Activated CD4-positive, alpha-beta memory T cell treated with anti-CD3 and anti-CD28 coated beads, Interleukin-2, amount 10 ng/mL, durations not matched to agents 7 days and 5 days (primary cell): Measurements from ENCODE around the gene ADCY1. TPM values are rescaled to one million over a fixed set of nuclear protein-coding genes. Genes with fewer than 3 reads are reported as not detected.
A peak's percentile ranks its signal among the peaks of the same experiment; 100 is the strongest.

ENCODE experiments used
- CTCF ChIA-PET: fragments of 350-600 bp; sonication (Branson Sonifier 250); formaldehyde crosslinking; loops from one replicate; lab custom pipeline; 2021; ENCODE audit warnings: antibody characterized with exemption, inconsistent platforms; lab: Charles Lee
- POLR2A ChIA-PET: fragments of 350-600 bp; sonication (Branson Sonifier 250); formaldehyde crosslinking; loops from one replicate; lab custom pipeline; 2021; ENCODE audit warnings: antibody characterized with exemption; lab: Charles Lee
- DNase-seq: peaks from one replicate; pipeline ENCODE4 v3.0.0-alpha.2; 2020
- H3K27ac Mint-ChIP-seq: one replicate; pipeline ENCODE4 v1.8.0; 2021; ENCODE audit warnings: mild to moderate bottlenecking, mixed read lengths
- H3K27me3 Mint-ChIP-seq: one replicate; pipeline ENCODE4 v1.8.0; 2021; ENCODE audit warnings: mixed read lengths
- H3K36me3 Mint-ChIP-seq: one replicate; pipeline ENCODE4 v1.8.0; 2021; ENCODE audit warnings: low read depth, mixed read lengths
- H3K4me1 Mint-ChIP-seq: one replicate; pipeline ENCODE4 v1.8.0; 2021; ENCODE audit warnings: mixed read lengths
- H3K4me3 Mint-ChIP-seq: one replicate; pipeline ENCODE4 v1.8.0; 2021; ENCODE audit warnings: mild to moderate bottlenecking, mixed read lengths
- H3K9me3 Mint-ChIP-seq: one replicate; pipeline ENCODE4 v1.8.0; 2021; ENCODE audit warnings: mixed read lengths
- total RNA-seq, 2 experiments: library from RNA; stranded (reverse); gene quantifications; one replicate each; pipeline ENCODE4 v1.2.3, GENCODE V29; 2021

The ADCY1 gene
- total RNA-seq, 2 experiments from 2014 or later: 3.9 to 4.3 TPM

DNA sequence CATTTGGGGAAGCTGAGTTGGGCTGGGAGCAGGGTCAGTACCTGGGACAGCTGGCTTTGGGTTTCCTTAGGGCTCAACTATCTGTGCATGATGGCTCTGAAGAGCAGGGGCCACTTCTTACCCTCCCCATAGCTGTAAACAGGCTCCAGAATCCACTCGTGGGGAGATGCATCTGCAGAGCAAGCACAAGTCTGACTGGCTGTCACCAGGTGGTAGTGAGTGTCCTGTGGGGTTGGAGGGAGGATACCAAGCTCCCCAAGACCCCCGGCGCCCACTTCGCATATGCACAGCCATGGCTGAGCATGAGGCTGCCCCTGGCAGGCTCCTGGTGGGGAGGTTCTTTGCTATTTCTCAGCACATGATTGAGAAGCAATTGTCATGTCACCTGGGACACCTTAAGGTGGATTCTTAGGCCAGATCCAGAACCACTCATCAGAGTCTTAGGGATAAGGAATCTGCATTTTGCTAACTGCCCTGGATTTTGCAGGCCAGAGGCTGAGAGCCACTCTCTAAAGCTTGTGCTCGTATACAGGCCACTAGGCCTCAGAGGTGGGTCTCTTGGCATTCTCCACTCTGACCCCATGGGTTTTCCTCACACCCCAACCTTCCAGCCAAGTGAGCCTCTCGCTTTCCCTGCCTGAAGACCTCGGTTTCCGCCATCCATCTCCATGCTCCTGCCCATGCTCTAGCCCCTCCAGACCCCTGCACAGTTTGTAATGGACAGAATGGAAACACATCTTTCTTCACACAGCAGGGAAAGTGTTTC, 53.7 kb downstream of the ADCY1 start:
- Mint-ChIP-seq H3K27ac (no peak overlapping the region), H3K36me3 (no peaks in the 10 kb centered on the region), H3K27me3 (peaks cover 1% of the 10 kb centered on the region), H3K4me1 (no peaks in the 10 kb centered on the region), H3K9me3 (no peaks in the 10 kb centered on the region), H3K4me3 (no peak overlapping the region)
- POLR2A ChIA-PET: no interaction called here
- CTCF ChIA-PET: interaction anchor here (0.6 kb wide), 1 partner anchor 102 kb away, joined by 5 read pairs; no protein-coding TSS in a partner anchor
- peak; percentile 1 for DNase-seq

DNA sequence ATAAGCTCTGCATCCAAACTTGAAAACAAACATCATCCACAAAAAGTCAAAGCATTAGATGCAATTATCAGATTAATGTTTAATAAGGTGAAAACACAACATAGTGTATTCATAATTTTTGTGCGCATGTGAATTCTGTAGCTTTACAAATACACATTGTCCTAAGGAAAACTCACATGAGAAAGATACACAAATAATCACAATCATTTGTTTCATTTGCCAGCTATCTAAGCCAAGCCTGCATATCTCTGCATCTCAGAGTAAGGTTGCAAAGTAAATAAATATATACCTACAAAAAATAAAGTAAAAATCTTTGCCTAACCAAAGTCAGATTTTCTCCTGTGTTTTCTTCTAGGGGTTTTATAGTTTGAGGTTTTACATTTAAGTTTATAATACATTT, 57.4 kb downstream of the ADCY1 start:
- POLR2A ChIA-PET: no interaction called here
- no peaks in the 10 kb centered on the region for H3K36me3 Mint-ChIP-seq

GRCh38 chr7:45636733-45637132, 62.6 kb downstream of the ADCY1 start:
- Mint-ChIP-seq H3K4me3 (no peak overlapping the region), H3K27me3 (peaks cover 12% of the 10 kb centered on the region), H3K27ac (no peak overlapping the region), H3K36me3 (no peaks in the 10 kb centered on the region), H3K9me3 (no peaks in the 10 kb centered on the region), H3K4me1 (no peaks in the 10 kb centered on the region)
- ChIA-PET POLR2A (no interaction called here), CTCF (no interaction called here)
- no peak for DNase-seq

More for the DNA sequence above, 57.4 kb downstream of the ADCY1 start:
- DNase-seq: no peak
- Mint-ChIP-seq H3K4me1 (no peaks in the 10 kb centered on the region), H3K4me3 (no peak overlapping the region), H3K27ac (no peak overlapping the region), H3K9me3 (no peaks in the 10 kb centered on the region), H3K27me3 (peaks cover 1% of the 10 kb centered on the region)
- CTCF ChIA-PET: interaction anchor here (0.6 kb wide), 1 partner anchor 1175 kb away, joined by 3 read pairs; no protein-coding TSS in a partner anchor

- H3K27ac Mint-ChIP-seq: no peak overlapping the region
- ChIA-PET POLR2A (no interaction called here), CTCF (no interaction called here)
- peaks cover 11% of the 10 kb centered on the region for H3K27me3 Mint-ChIP-seq
- H3K36me3 Mint-ChIP-seq: no peaks in the 10 kb centered on the region
- no peaks in the 10 kb centered on the region for H3K9me3 Mint-ChIP-seq
- DNase-seq: no peak
- peaks cover 4% of the 10 kb centered on the region for H3K4me1 Mint-ChIP-seq
- no peak overlapping the region for H3K4me3 Mint-ChIP-seq
Observed at GRCh38 chr7:45638916-45639315, 64.7 kb downstream of the ADCY1 start.

GRCh38 chr7:45642044-45642443, 67.9 kb downstream of the ADCY1 start:
- DNase-seq: peak; percentile 12
- Mint-ChIP-seq H3K4me1 (peaks cover 4% of the 10 kb centered on the region), H3K4me3 (no peak overlapping the region), H3K36me3 (no peaks in the 10 kb centered on the region), H3K9me3 (no peaks in the 10 kb centered on the region), H3K27ac (no peak overlapping the region), H3K27me3 (peaks cover 11% of the 10 kb centered on the region)
- ChIA-PET POLR2A (no interaction called here), CTCF (no interaction called here)

DNA sequence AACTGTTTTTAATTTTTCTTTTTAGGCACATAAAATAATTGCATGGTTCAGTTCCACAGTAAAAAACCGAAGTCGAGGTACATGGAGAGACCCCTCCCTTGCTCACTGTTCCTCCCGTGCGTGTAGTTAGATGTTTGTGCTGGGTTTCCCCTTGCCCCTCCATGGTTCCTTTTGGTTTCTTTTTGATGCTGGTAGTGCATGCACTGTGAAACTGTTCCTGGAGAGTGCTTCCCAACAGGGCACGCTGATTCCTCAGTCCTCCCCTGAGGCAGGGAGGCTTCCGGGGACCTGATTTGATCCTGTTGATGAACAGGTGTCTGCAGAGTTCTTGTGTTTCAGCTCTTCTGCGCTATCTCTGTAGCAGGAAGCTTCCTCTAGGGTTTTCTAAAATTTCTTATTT, 69.5 kb downstream of the ADCY1 start:
- peak; percentile 8 for DNase-seq
- H3K36me3 Mint-ChIP-seq: no peaks in the 10 kb centered on the region
- CTCF ChIA-PET: no interaction called here

GRCh38 chr7:45644237-45644636, 70.1 kb downstream of the ADCY1 start:
- H3K27ac Mint-ChIP-seq: no peak overlapping the region
- H3K27me3 Mint-ChIP-seq: no peaks in the 10 kb centered on the region
- CTCF ChIA-PET: no interaction called here
- H3K4me3 Mint-ChIP-seq: no peak overlapping the region
- DNase-seq: peak; percentile 4
- POLR2A ChIA-PET: no interaction called here
- H3K36me3 Mint-ChIP-seq: no peaks in the 10 kb centered on the region
- H3K9me3 Mint-ChIP-seq: no peaks in the 10 kb centered on the region
- peaks cover 4% of the 10 kb centered on the region for H3K4me1 Mint-ChIP-seq

More for the DNA sequence above, 69.5 kb downstream of the ADCY1 start:
- Mint-ChIP-seq H3K4me3 (no peak overlapping the region), H3K27ac (no peak overlapping the region), H3K27me3 (peaks cover 3% of the 10 kb centered on the region), H3K4me1 (peaks cover 4% of the 10 kb centered on the region), H3K9me3 (no peaks in the 10 kb centered on the region)
- POLR2A ChIA-PET: no interaction called here

- peak; percentile 4 for DNase-seq
- Mint-ChIP-seq H3K27me3 (no peaks in the 10 kb centered on the region), H3K9me3 (no peaks in the 10 kb centered on the region), H3K4me1 (peaks cover 4% of the 10 kb centered on the region), H3K27ac (no peak overlapping the region), H3K36me3 (no peaks in the 10 kb centered on the region), H3K4me3 (no peak overlapping the region)
- CTCF ChIA-PET: no interaction called here
- POLR2A ChIA-PET: no interaction called here
Observed at GRCh38 chr7:45645141-45645969, 71.2 kb downstream of the ADCY1 start.

DNA sequence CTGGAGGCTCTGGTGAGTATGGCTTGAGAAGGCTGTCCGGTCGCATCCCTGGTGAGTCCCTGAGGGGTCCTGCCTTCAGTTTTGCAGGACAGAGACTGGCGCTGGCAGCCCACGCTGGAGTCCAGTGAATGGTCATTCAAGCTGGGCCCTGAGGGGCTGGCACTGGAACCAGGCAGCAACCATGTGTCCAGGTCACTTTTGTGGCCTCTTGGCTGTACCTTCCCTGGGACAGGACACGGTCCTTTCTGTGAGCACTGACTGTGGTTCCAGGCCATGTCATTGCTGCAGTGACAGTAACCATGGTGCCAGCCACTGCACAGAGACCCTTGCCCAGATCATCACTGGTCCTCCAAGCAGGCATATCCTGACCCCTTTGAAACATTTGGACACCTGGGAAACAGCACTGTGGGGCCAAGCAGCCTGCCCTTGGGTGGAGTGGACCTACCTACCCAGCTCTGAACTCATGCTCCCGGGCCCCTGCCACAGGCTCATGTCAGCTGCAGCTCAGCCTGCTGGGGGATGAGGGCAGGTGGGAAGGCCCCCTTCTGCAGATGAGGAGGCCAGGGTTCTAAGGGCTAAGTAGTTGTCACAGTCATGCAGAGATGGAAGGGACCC, 72.1 kb downstream of the ADCY1 start:
- Mint-ChIP-seq H3K9me3 (no peaks in the 10 kb centered on the region), H3K4me1 (peaks cover 4% of the 10 kb centered on the region), H3K27ac (no peak overlapping the region), H3K36me3 (no peaks in the 10 kb centered on the region), H3K4me3 (no peak overlapping the region), H3K27me3 (no peaks in the 10 kb centered on the region)
- ChIA-PET POLR2A (no interaction called here), CTCF (no interaction called here)
- peak; percentile 13 for DNase-seq

DNA sequence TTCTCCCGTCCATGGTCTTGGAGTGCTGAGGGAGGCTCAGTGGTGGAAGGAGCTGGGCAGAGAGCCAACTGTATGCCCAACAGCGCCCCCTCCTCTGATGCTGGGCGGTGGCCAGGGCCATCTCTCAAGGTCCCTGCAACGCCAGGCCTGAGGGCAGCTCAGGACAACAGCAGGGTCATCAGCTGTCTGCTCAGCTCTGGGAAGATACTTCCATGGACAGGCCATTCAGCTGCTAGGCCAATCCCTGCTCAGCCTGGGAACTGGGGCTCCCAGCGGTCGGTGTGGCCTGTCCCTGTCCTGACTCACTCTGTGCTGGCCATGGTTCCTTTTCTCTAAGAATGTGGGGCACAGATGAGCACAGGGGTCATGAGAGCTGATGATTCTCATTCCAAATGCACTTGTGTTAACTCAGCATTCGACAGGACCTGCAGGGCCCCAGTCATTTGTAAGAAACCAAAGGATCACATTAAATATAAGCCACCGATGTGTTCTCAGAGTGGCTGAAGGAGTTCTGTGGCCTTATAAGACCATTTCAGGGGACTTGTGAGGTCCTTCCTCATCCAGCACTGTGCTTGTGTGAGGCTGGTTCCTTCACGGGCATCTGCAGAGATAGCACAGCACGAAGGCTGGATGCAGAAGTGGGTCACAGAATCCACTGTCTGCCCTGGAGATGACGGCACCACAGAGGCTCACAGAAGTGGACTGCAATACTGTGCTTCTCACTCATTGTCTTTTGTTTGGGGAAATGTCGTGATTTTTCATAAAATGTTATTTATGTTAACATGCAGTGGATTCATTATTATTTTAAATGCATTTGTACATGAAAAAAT, 73.0 kb downstream of the ADCY1 start:
- Mint-ChIP-seq H3K9me3 (no peaks in the 10 kb centered on the region), H3K27me3 (no peaks in the 10 kb centered on the region), H3K4me1 (no peaks in the 10 kb centered on the region), H3K27ac (no peak overlapping the region), H3K4me3 (no peak overlapping the region), H3K36me3 (no peaks in the 10 kb centered on the region)
- DNase-seq: peak; percentile 11
- CTCF ChIA-PET: no interaction called here
- POLR2A ChIA-PET: no interaction called here

DNA sequence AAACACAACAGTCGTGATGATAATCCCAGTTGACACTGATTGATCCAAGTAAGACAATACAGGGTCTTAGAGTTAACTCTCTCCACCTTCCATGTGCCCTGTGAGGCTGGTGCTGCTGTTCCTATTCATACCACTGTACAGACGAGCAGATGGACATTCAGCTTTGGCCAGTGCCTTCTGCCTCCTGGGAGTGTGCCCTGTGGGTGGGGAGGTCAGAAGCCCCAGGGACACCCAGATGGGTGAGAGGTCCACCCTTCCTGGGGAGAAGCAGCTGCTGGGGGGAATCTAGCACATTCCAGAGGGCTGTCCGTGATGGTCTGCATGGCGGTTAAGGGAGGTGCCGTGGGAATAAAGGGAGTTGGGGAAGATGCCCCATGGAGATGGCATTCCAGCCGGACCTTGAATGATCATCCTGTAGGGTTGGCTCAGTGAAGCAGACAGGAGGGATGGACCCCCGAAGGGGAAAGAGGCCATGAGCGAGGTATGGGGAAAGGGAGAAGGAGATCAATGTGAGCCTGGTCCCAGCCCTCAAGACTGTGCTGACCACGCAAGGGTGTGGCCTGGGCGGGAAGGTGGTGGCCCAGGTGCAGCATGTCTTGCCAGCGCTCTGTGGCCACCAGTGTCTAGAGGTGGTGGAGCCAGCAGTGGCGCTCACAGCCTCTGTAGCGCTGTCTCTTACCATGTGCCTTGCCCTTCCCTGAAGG, 74.0 kb downstream of the ADCY1 start:
- CTCF ChIA-PET: no interaction called here
- Mint-ChIP-seq H3K4me3 (no peak overlapping the region), H3K4me1 (no peaks in the 10 kb centered on the region), H3K36me3 (no peaks in the 10 kb centered on the region), H3K9me3 (no peaks in the 10 kb centered on the region), H3K27ac (no peak overlapping the region), H3K27me3 (no peaks in the 10 kb centered on the region)
- peak; percentile 5 for DNase-seq
- POLR2A ChIA-PET: no interaction called here

DNA sequence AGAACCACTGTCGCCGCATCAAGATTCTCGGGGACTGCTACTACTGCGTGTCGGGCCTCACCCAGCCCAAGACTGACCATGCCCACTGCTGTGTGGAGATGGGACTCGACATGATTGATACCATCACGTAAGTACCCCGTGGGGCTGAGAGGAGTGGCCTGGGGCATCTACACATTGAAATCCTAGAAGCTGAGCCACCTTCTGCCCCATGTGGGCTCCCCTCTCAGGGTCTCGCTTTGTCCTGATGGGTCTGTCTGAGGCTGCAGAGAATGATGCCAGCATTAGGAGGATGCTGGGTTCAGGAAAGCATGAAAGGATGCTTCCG, 74.5 kb downstream of the ADCY1 start:
- POLR2A ChIA-PET: no interaction called here
- Mint-ChIP-seq H3K27ac (no peak overlapping the region), H3K27me3 (no peaks in the 10 kb centered on the region), H3K36me3 (no peaks in the 10 kb centered on the region), H3K9me3 (no peaks in the 10 kb centered on the region), H3K4me3 (no peak overlapping the region), H3K4me1 (no peaks in the 10 kb centered on the region)
- CTCF ChIA-PET: no interaction called here
- no peak for DNase-seq
